ENCODE results near the gene SYNGR2. TPM values are rescaled to one million over a fixed set of nuclear protein-coding genes. Genes with fewer than 3 reads are reported as not detected.

Gene SYNGR2
- total and polyA plus RNA-seq, 2 of the 8 experiments (the other 6 are each of a cell fraction or from before 2014, with no cell fraction given): 50.0 to 139 TPM

DNA sequence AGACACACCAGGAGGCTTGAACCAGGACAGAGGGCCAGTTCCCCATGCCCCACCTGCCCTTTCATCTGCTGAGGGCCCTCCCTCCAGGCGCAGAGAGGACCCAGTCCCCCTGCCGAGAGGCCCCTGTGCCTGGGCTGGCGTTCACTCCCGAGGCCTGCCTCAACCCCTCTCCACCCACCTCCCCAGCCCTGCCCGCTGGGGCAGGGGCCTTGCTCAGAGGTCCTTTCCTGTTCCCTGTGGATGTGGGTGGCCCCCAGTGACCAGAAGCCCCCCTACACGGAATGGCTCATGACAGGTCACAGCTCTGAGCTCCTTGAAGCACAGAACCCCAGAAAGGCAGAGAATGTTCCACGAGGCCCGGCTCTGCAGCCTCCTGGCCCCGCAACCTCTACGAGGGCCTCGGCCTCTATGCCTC, 46.6 kb upstream of the SYNGR2 start:
- 83% methylated on average over 11 of the region's 11 CpGs; no CpG with 5 or more reads in 1 of the 2 experiments for WGBS, 2 experiments (ENCODE audit: extremely low coverage in 1 of 2, insufficient coverage in 1 of 2, insufficient read length in 1 of 2, insufficient replicate concordance in 2 of 2, low coverage in 1 of 2, low lambda C conversion rate in 2 of 2, missing lambda C conversion rate in 1 of 2)
- H4K20me1 ChIP-seq (replicated peaks in 1 of 2; ENCODE audit: control insufficient read depth in 1 of 2, insufficient read depth in 2 of 2, low read length in 2 of 2): peaks cover 4 to 23% of the 10 kb centered on the region in 2 experiments
- no peak overlapping the region for H2BK12ac ChIP-seq (ENCODE audit: low read depth, low read length)
- CTCF ChIA-PET (ENCODE audit: partially characterized antibody): interaction anchor here (1.2 to 11.4 kb wide), 3 partner anchors 9 to 54 kb away, joined by 4 to 122 read pairs (median 4); no protein-coding TSS in a partner anchor
- no peak overlapping the region for H2BK15ac ChIP-seq (ENCODE audit: low read length)
- no peak overlapping the region for H2BK20ac ChIP-seq (ENCODE audit: low read length)
- H3K9me3 ChIP-seq (ENCODE audit: insufficient read depth in 2 of 2, low read depth in 1 of 2, low read length in 1 of 2): no peaks in the 10 kb centered on the region
- H3K4me1 ChIP-seq (replicated peaks in 1 of 4; ENCODE audit: control insufficient read depth in 3 of 4, insufficient read depth in 4 of 4, low read length in 3 of 4): peaks cover 0 to 6% (median 6%) of the 10 kb centered on the region in 4 experiments; a peak in 6 of 7 replicates
- H3K23ac ChIP-seq (ENCODE audit: insufficient read length): no peak overlapping the region
- H2AK5ac ChIP-seq (ENCODE audit: low read depth, low read length): no peak overlapping the region
- no peak overlapping the region for H3K18ac ChIP-seq (ENCODE audit: extremely low read depth, low read length)
- TF ChIP-seq TBP (IDR thresholded peaks at IDR 0.05; ENCODE audit: low read depth, low read length): no peak
- TF ChIP-seq, protein P1, sequence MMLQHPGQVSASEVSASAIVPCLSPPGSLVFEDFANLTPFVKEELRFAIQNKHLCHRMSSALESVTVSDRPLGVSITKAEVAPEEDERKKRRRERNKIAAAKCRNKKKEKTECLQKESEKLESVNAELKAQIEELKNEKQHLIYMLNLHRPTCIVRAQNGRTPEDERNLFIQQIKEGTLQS (IDR thresholded peaks at IDR 0.05; ENCODE audit: insufficient read depth, low read depth, low read length): no peak
- no peak for TF ChIP-seq RBBP5 (IDR thresholded peaks at IDR 0.05; ENCODE audit: borderline replicate concordance, low read depth, low read length)
- TF ChIP-seq, protein P2, sequence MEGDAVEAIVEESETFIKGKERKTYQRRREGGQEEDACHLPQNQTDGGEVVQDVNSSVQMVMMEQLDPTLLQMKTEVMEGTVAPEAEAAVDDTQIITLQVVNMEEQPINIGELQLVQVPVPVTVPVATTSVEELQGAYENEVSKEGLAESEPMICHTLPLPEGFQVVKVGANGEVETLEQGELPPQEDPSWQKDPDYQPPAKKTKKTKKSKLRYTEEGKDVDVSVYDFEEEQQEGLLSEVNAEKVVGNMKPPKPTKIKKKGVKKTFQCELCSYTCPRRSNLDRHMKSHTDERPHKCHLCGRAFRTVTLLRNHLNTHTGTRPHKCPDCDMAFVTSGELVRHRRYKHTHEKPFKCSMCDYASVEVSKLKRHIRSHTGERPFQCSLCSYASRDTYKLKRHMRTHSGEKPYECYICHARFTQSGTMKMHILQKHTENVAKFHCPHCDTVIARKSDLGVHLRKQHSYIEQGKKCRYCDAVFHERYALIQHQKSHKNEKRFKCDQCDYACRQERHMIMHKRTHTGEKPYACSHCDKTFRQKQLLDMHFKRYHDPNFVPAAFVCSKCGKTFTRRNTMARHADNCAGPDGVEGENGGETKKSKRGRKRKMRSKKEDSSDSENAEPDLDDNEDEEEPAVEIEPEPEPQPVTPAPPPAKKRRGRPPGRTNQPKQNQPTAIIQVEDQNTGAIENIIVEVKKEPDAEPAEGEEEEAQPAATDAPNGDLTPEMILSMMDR (IDR thresholded peaks at IDR 0.05; ENCODE audit: control extremely low read depth in 1 of 3, insufficient read depth in 1 of 3, low read depth in 1 of 3, low read length in 3 of 3): no peak
- no peak for TF ChIP-seq CHD2 (IDR thresholded peaks at IDR 0.05; ENCODE audit: low read length)
- no peak for TF ChIP-seq TAF1 (IDR thresholded peaks at IDR 0.05; ENCODE audit: low read depth, low read length)
- no peak for TF ChIP-seq RXRA (IDR thresholded peaks at IDR 0.05; ENCODE audit: insufficient read depth, low read depth, low read length)
- no peak for TF ChIP-seq YY1 (IDR thresholded peaks at IDR 0.05; ENCODE audit: low read depth, low read length)
- no peak for TF ChIP-seq MAFK (IDR thresholded peaks at IDR 0.05; ENCODE audit: low read depth, low read length)
- POLR2A ChIA-PET (ENCODE audit: partially characterized antibody): interaction anchor here (1.2 to 1.9 kb wide), 2 partner anchors 9 to 14 kb away, joined by 4 to 5 read pairs; partner anchors contain the start of gene TMC8
- no peak overlapping the region for H3K27ac ChIP-seq (ENCODE audit: low read depth, low read length)
- no peaks in the 10 kb centered on the region for H3K79me2 ChIP-seq (ENCODE audit: control insufficient read depth in 1 of 2, insufficient read depth in 2 of 2, low read length in 2 of 2)
- FAIRE-seq (no peak), DNase-seq (ENCODE audit: low read depth in 1 of 2, low spot score in 2 of 2) (no peak)
- H4K5ac ChIP-seq (ENCODE audit: insufficient read length, low read depth, low read length): no peak overlapping the region
- H4K8ac ChIP-seq (ENCODE audit: extremely low read depth, insufficient read depth, low read length): no peak overlapping the region
- H3K79me1 ChIP-seq (ENCODE audit: low read depth, low read length): peaks cover 3% of the 10 kb centered on the region
- no peak overlapping the region for H2BK5ac ChIP-seq (ENCODE audit: low read depth, low read length)
- H3K23me2 ChIP-seq (ENCODE audit: low read depth, low read length): peaks cover 7% of the 10 kb centered on the region; the same call in 1 of the 2 replicates
- H3K4ac ChIP-seq (replicated peaks; ENCODE audit: insufficient read length, low read depth, low read length): no peak overlapping the region
- H4K91ac ChIP-seq (replicated peaks; ENCODE audit: insufficient read length, low read length): no peak overlapping the region
- no peak overlapping the region for H3K56ac ChIP-seq (replicated peaks; ENCODE audit: insufficient read length, low read depth, low read length)
- no peak overlapping the region for H2BK120ac ChIP-seq (replicated peaks; ENCODE audit: low read depth, low read length)
- H3K14ac ChIP-seq (ENCODE audit: insufficient read length): no peak overlapping the region
- no peak overlapping the region for H3K4me3 ChIP-seq (ENCODE audit: extremely low read depth in 1 of 4, insufficient read depth in 2 of 4, low read depth in 3 of 4, low read length in 4 of 4)
- peaks cover 2 to 32% (median 13%) of the 10 kb centered on the region in 4 experiments; a peak in 5 of 8 replicates for H3K36me3 ChIP-seq (ENCODE audit: control insufficient read depth in 2 of 4, insufficient read depth in 4 of 4, low read length in 3 of 4)
- no peak overlapping the region for H2AFZ ChIP-seq (ENCODE audit: low read length)
- no peak overlapping the region for H3K4me2 ChIP-seq (ENCODE audit: insufficient read depth in 1 of 2, low read depth in 2 of 2, low read length in 2 of 2)
- H3K27me3 ChIP-seq (replicated peaks in 1 of 4; ENCODE audit: control insufficient read depth in 3 of 4, extremely low read depth in 1 of 4, insufficient read depth in 3 of 4, low read length in 3 of 4): no peaks in the 10 kb centered on the region
- H3K9ac ChIP-seq (replicated peaks in 1 of 4; ENCODE audit: extremely low read depth in 1 of 4, low read depth in 3 of 4, low read length in 3 of 4): no peak overlapping the region

Measured in H1 (cell line).